Stimulated activated CD4-positive, alpha-beta T cell treated with anti-CD3 and anti-CD28 coated beads, Interleukin-2, amount 100 ng/mL, for 4 hours (primary cell): Measurements from ENCODE around the gene PGA3.
A peak's percentile ranks its signal among the peaks of the same experiment; 100 is the strongest.
"Not testable (repeated sequence)": the region's sequence is repeated elsewhere in the genome, so short reads cannot be mapped to it uniquely, and the experiment has no call there.

Experiments
- DNase-seq: peaks from one replicate; pipeline ENCODE4 v3.0.0-alpha.2; 2020; ENCODE audit warnings: low read depth

Gene PGA3

GRCh38 chr11:61202950-61203746 is at the start of gene PGA3:
TSS of gene PGA3 (plus strand) at chr11:61203515. CDS start at chr11:61203565, 50 bp downstream.
- not testable (repeated sequence) for DNase-seq

GRCh38 chr11:61153593-61154095 is 49.7 kb upstream of the PGA3 start:
- DNase-seq = no peak

GRCh38 chr11:61154528-61154927 is 48.8 kb upstream of the PGA3 start:
- DNase-seq = no peak

GRCh38 chr11:61155312-61155711 is 48.0 kb upstream of the PGA3 start:
- DNase-seq = no peak

GRCh38 chr11:61155741-61156140 is 47.6 kb upstream of the PGA3 start:
- no peak for DNase-seq

GRCh38 chr11:61157743-61158142 is 45.6 kb upstream of the PGA3 start:
- peak; percentile 12 for DNase-seq

- no peak for DNase-seq
Observed at GRCh38 chr11:61158691-61159381, 44.5 kb upstream of the PGA3 start.

GRCh38 chr11:61160487-61161189 is 42.7 kb upstream of the PGA3 start:
- no peak for DNase-seq

- peak; percentile 88 for DNase-seq
Observed at GRCh38 chr11:61161190-61162091, 41.9 kb upstream of the PGA3 start, which contains the start of gene VPS37C. TSS of gene VPS37C (minus strand) at chr11:61161426. CDS start at chr11:61138829, 22,597 bp downstream.

- DNase-seq = no peak
Observed at GRCh38 chr11:61162092-61162941, 41.0 kb upstream of the PGA3 start.

GRCh38 chr11:61163021-61163420 is 40.3 kb upstream of the PGA3 start:
- DNase-seq = no peak

GRCh38 chr11:61163714-61164605 is 39.4 kb upstream of the PGA3 start:
- DNase-seq = no peak

- DNase-seq = no peak
Observed at GRCh38 chr11:61164606-61165424, 38.5 kb upstream of the PGA3 start.

- DNase-seq = not testable (repeated sequence)
Observed at GRCh38 chr11:61165785-61166184, 37.5 kb upstream of the PGA3 start.

- not testable (repeated sequence) for DNase-seq
Observed at GRCh38 chr11:61166331-61166730, 37.0 kb upstream of the PGA3 start.

- DNase-seq = no peak
Observed at GRCh38 chr11:61168042-61168688, 35.1 kb upstream of the PGA3 start.

GRCh38 chr11:61168800-61169199 is 34.5 kb upstream of the PGA3 start:
- DNase-seq = no peak

- DNase-seq = no peak
Observed at GRCh38 chr11:61170566-61170965, 32.7 kb upstream of the PGA3 start.
